ENCODE data around the gene CLCA1. TPM values are rescaled to one million over a fixed set of nuclear protein-coding genes. Genes with fewer than 3 reads are reported as not detected.

Gene CLCA1, protein sequence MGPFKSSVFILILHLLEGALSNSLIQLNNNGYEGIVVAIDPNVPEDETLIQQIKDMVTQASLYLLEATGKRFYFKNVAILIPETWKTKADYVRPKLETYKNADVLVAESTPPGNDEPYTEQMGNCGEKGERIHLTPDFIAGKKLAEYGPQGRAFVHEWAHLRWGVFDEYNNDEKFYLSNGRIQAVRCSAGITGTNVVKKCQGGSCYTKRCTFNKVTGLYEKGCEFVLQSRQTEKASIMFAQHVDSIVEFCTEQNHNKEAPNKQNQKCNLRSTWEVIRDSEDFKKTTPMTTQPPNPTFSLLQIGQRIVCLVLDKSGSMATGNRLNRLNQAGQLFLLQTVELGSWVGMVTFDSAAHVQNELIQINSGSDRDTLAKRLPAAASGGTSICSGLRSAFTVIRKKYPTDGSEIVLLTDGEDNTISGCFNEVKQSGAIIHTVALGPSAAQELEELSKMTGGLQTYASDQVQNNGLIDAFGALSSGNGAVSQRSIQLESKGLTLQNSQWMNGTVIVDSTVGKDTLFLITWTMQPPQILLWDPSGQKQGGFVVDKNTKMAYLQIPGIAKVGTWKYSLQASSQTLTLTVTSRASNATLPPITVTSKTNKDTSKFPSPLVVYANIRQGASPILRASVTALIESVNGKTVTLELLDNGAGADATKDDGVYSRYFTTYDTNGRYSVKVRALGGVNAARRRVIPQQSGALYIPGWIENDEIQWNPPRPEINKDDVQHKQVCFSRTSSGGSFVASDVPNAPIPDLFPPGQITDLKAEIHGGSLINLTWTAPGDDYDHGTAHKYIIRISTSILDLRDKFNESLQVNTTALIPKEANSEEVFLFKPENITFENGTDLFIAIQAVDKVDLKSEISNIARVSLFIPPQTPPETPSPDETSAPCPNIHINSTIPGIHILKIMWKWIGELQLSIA
- total RNA-seq = 0.05 TPM
- long read RNA-seq = 0 reads

DNA sequence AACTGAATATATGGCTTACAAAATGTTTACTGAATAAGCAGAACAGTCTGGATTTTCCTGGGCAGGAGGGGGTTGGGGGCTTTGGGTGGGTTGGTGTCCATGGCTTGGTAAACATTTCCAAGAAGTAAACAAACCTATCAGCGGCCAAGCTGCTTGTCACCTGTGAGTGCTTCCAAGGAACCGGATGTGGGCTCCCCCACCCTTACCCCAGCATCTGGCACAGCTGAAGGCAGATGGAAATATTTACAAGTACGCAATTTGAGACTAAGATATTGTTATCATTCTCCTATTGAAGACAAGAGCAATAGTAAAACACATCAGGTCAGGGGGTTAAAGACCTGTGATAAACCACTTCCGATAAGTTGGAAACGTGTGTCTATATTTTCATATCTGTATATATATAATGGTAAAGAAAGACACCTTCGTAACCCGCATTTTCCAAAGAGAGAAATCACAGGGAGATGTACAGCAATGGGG, at the start of gene CLCA1:
CLCA1 (plus strand) TSS at position 427 of the 477 bp plus-strand sequence; CDS start at position 472, 45 bp downstream.
- TF ChIP-seq, protein P1, sequence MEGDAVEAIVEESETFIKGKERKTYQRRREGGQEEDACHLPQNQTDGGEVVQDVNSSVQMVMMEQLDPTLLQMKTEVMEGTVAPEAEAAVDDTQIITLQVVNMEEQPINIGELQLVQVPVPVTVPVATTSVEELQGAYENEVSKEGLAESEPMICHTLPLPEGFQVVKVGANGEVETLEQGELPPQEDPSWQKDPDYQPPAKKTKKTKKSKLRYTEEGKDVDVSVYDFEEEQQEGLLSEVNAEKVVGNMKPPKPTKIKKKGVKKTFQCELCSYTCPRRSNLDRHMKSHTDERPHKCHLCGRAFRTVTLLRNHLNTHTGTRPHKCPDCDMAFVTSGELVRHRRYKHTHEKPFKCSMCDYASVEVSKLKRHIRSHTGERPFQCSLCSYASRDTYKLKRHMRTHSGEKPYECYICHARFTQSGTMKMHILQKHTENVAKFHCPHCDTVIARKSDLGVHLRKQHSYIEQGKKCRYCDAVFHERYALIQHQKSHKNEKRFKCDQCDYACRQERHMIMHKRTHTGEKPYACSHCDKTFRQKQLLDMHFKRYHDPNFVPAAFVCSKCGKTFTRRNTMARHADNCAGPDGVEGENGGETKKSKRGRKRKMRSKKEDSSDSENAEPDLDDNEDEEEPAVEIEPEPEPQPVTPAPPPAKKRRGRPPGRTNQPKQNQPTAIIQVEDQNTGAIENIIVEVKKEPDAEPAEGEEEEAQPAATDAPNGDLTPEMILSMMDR (IDR thresholded peaks at IDR 0.05; ENCODE audit: borderline replicate concordance) = no peak
- Histone ChIP-seq H3K4me3 (no peak within 1 kb of the TSS), H3K9me3 (replicated peaks) (no peaks in the 10 kb centered on the region), H3K27ac (replicated peaks) (no peak within 1 kb of the TSS), H3K4me1 (no peaks in the 10 kb centered on the region), H3K27me3 (ENCODE audit: low read depth) (no peaks in the 10 kb centered on the region), H3K36me3 (no peaks in the 10 kb centered on the region)
- no peak for DNase-seq
- intact Hi-C loops (cut with micrococcal nuclease) = no loop called here

DNA sequence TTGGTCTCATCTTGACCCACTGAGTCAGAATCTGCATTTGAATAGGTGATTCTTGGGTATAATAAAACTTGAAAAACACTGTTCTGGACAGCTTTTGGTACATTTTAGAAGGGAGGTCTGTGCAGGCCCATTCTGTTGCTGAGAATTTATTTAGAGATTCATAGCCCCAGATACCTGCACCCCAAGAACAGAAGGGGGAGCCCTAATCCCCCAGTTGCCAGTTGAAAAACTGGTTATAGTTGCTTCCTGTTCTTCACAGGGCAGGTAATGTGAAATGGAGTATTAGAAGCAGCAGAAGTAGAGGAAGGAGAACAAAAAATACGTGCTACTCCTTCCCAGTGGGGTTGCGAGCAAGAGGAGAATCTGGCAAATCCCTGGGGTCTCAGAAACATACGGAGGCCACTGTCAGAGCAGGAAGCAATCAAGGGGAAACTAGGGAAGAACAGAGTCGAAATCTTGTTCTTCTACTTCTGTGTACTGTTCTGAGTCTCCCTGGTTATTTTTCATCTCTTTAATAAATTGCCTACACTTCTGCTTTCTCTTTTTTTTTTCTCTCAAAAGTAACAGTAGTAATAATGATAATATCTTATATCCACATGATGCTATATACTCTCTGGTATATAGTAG, 49.3 kb upstream of the CLCA1 start:
- no peak for DNase-seq
- Histone ChIP-seq H3K9me3 (replicated peaks) (no peaks in the 10 kb centered on the region), H3K4me3 (no peak overlapping the region), H3K36me3 (no peaks in the 10 kb centered on the region), H3K4me1 (no peaks in the 10 kb centered on the region), H3K27me3 (ENCODE audit: low read depth) (no peaks in the 10 kb centered on the region), H3K27ac (replicated peaks) (no peak overlapping the region)
- intact Hi-C loops (cut with micrococcal nuclease) = no loop called here
- TF ChIP-seq, protein P1 (IDR thresholded peaks at IDR 0.05; ENCODE audit: borderline replicate concordance) = peak; percentile 51

DNA sequence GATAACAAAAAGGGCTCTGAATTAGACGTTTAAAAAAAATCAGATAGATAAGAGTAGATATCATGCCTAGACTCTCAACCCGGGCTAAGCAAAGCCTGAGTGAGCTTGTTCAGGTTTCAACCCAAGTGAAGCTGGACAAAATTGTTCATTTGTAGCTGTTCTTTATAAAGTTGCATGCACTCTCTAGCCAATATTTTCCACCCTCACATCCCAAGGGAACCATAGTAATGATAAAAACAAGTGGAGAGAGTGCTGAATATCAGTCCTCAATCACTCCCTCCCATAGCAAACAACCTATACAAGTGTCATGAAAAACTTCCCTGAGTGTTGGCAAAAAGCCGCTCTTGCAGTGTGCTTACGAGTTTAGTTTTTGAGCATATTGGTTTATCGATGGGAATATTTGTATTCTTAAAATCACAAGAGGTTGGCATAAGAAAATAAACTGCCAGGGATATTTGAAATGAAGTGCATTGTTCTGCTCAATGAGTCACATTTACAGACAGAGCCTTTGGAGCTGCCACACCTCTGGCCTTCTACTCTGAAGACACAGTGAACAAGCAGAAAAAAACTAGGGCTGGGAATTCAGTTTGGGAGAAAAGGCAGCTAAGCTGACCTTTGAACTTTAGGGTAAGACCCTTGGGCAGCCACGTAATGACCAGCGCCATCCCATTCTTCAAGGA, 47.0 kb upstream of the CLCA1 start:
- TF ChIP-seq, protein P1 (IDR thresholded peaks at IDR 0.05; ENCODE audit: borderline replicate concordance) = no peak
- intact Hi-C loops (cut with micrococcal nuclease) = no loop called here
- no peak for DNase-seq
- Histone ChIP-seq H3K9me3 (replicated peaks) (no peaks in the 10 kb centered on the region), H3K27me3 (ENCODE audit: low read depth) (no peaks in the 10 kb centered on the region), H3K4me3 (no peak overlapping the region), H3K27ac (replicated peaks) (no peak overlapping the region), H3K4me1 (no peaks in the 10 kb centered on the region), H3K36me3 (no peaks in the 10 kb centered on the region)

DNA sequence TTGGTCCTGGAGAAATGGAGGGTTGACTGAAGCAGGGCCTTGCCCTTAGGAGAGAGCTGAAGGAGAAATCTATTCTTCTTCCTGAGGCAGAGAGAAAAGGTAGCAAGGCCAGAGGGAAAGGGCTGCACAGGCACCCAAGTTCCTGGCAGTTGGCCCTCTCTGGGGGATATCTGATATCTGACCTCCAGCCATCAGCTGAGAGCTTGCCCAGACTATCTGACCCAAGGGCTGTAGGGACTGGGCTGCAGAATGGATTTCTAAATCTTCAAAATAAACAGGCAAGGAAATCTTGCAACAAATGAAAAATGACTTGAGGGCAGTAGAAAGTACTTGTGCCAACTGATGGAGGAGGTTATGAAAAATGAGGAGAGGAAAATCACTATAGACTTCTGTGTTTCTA, 45.3 kb upstream of the CLCA1 start:
- Histone ChIP-seq H3K4me3 (no peak overlapping the region), H3K27me3 (ENCODE audit: low read depth) (no peaks in the 10 kb centered on the region), H3K36me3 (no peaks in the 10 kb centered on the region), H3K27ac (replicated peaks) (no peak overlapping the region), H3K4me1 (no peaks in the 10 kb centered on the region), H3K9me3 (replicated peaks) (no peaks in the 10 kb centered on the region)
- TF ChIP-seq, protein P1 (IDR thresholded peaks at IDR 0.05; ENCODE audit: borderline replicate concordance) = no peak
- intact Hi-C loops (cut with micrococcal nuclease) = no loop called here
- no peak for DNase-seq

DNA sequence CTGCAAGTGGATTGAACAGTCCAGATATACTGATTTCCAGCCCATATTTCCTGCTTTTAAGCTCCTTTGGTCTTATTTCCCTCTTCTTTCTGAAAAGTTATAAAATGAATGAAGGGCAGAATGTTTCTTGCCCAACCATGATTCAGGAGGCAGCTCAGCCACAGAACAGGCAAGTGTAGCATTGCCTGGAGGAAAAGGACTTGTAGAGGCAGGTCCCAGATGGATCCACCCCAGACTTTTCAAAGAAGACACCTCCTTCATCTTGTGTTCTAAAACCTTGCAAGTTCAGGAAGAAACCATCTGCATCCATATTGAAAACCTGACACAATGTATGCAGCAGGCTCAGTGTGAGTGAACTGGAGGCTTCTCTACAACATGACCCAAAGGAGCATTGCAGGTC, 44.9 kb upstream of the CLCA1 start, which contains the start of gene CLCA2:
CLCA2 (plus strand) TSS at position 299 of the 400 bp plus-strand sequence; CDS start at position 376, 77 bp downstream.
- no peaks in the 10 kb centered on the region for H3K36me3 ChIP-seq
- H3K9me3 ChIP-seq (replicated peaks) = no peaks in the 10 kb centered on the region
- intact Hi-C loops (cut with micrococcal nuclease) = no loop called here
- no peaks in the 10 kb centered on the region for H3K27me3 ChIP-seq (ENCODE audit: low read depth)
- TF ChIP-seq, protein P1 (IDR thresholded peaks at IDR 0.05; ENCODE audit: borderline replicate concordance) = no peak
- H3K27ac ChIP-seq (replicated peaks) = no peak within 1 kb of the TSS
- DNase-seq = no peak
- no peak within 1 kb of the TSS for H3K4me3 ChIP-seq
- H3K4me1 ChIP-seq = no peaks in the 10 kb centered on the region

All from left ventricle myocardium inferior (tissue), 1 donor.